Erythroblast (primary cell): Measurements from ENCODE around the gene SPACA7.
"Not testable (repeated sequence)": the region's sequence is repeated elsewhere in the genome, so short reads cannot be mapped to it uniquely, and the experiment has no call there.

Source experiments
- GATA1 ChIP-seq: IDR thresholded peaks from 2 replicates; pipeline ENCODE4 v1.6.1; 2011; ENCODE audit warnings: low read depth, mild to moderate bottlenecking, control low read depth, low read length, moderate library complexity
- POLR2A ChIP-seq: IDR thresholded peaks from 2 replicates; pipeline ENCODE4 v1.6.1; 2011; ENCODE audit warnings: mild to moderate bottlenecking, low read length

GRCh38 chr13:112398347-112398746, 22.2 kb downstream of the SPACA7 start:
- TF ChIP-seq POLR2A, GATA1: not testable (repeated sequence)
